ENCODE data around the gene POLE3. TPM values are rescaled to one million over a fixed set of nuclear protein-coding genes. Genes with fewer than 3 reads are reported as not detected.

The POLE3 gene
- total RNA-seq, 2 donors from 2014 or later, result 19.5 to 23.3 TPM

DNA sequence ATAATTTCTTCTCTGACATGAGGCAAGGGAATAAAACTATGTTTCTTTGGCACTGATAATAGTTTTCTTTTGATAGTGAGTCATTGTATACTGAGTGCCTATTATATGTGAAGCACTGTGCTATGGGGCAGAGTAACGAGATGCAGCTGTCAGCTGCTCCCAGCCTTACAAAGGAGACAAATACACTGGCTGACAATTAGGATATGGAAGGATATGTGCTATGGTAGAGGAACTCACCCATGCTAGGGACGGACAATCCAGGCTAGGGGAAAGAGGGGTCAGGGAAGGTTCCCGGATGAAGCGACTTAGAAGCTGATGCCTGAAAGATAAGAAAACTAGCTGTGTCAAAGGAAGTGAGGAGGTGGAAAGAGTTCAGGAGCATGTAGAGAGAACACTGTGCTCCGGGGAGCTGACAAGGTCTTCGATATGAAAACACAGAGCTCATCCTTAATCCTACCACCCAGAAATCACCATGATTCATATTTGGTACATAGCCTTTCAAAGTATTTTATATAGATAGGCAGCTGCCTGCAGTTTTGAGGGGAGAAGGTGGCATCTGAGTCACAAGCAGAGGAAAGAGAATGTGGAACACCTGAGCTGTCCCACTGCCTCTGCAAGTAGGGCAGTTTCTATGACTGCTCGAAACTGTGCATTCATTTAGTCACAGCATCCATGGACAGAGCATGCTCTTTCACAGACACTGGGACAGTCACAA lies 49.0 kb downstream of the POLE3 start:
- DNase-seq, result no peak
- intact Hi-C loops (cut with DNase I, micrococcal nuclease), result no loop called here
- ATAC-seq, result no peak

DNA sequence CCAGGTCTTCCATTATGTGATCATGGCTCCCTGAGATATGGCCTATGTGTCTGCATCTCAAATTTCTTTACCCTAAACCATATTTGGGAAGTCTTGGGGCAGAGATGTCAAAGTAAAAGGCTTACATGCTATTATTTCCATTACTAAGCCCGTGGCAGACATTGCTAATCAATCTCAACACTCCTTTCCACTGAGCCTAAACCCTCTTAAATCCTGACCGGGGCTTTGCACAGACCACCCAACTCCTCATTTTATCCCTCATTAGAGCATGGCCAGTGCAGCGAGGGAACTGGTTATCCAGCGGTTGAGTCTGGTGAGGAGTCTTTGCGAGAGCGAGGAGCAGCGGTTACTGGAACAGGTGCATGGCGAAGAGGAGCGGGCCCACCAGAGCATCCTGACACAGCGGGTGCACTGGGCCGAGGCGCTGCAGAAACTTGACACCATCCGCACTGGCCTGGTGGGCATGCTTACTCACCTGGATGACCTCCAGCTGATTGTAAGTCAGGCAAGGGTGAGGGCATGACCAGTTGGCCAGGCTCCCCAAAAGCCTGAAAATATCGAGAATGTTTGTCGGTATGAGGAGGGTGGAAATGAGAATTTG lies 50.1 kb downstream of the POLE3 start:
- no peak for ATAC-seq
- intact Hi-C loops (cut with DNase I, micrococcal nuclease), result no loop called here
- no peak for DNase-seq

DNA sequence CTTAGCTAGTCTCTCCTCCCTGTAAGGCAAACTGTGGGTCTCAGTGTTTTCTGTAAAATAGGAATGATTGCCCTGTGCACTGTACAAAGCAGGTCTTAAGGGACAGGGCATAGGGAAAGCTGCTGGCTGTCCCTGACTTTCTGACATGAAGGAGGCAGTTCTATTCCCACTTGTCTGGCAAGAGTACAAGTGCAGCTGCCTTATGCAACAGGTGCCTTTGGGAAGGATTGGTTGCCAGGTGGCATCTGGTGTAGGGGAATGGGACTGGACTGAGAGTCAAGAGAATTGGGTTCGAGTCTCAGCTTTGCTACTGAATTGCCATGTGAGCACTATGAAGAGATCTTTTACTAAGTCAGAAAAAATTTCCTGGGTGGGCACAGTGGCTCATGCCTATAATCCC lies 51.1 kb downstream of the POLE3 start:
- ATAC-seq (no peak), DNase-seq (no peak)
- intact Hi-C loops (cut with DNase I, micrococcal nuclease), result no loop called here

Other genes starting within 250 kb of the POLE3 start
- 10 to 100 TPM; 23.5 to 25.0 TPM for gene FKBP15, start 189.4 kb downstream of the POLE3 start, total RNA-seq
- gene SLC31A1, start 189.1 kb downstream of the POLE3 start, total RNA-seq, result 10 to 100 TPM; 34.5 to 55.8 TPM
- 10 to 100 TPM; 23.6 to 25.6 TPM for gene CDC26, start 135.1 kb downstream of the POLE3 start, total RNA-seq
- gene PRPF4, start 135.0 kb downstream of the POLE3 start, total RNA-seq, result 10 to 100 TPM; 12.0 to 13.6 TPM
- 1 to 10 TPM in 1 of 2 donors, under 1 TPM in 1; 0.85 to 1.3 TPM for gene RNF183, start 107.3 kb downstream of the POLE3 start, total RNA-seq
- gene WDR31, start 70.4 kb downstream of the POLE3 start, total RNA-seq, result 1 to 10 TPM; 3.0 to 3.6 TPM
- gene BSPRY, start 61.1 kb downstream of the POLE3 start, total RNA-seq, result 10 to 100 TPM; 32.6 to 39.9 TPM
- gene HDHD3, start 33.7 kb downstream of the POLE3 start, total RNA-seq, result 100 to 1,000 TPM; 143 to 156 TPM
- 10 to 100 TPM; 58.8 to 64.1 TPM for gene ALAD, start 9.4 kb downstream of the POLE3 start, total RNA-seq
- gene C9orf43, start 72 bp upstream of the POLE3 start, total RNA-seq, result under 1 TPM; 0.11 to 0.21 TPM
- gene RGS3, start 53.1 kb upstream of the POLE3 start, total RNA-seq, result 10 to 100 TPM; 59.6 to 74.8 TPM

All from left colon (tissue), 2 donors.